ENCODE data around the gene RBBP9.

The RBBP9 gene

GRCh38 chr20:18496740-18497592, at the start of gene RBBP9:
RBBP9 (minus strand) TSS chr20:18497225; CDS start chr20:18497167, 58 bp downstream.
- H3K27ac ChIP-seq (ENCODE audit: low read length): peak within 1 kb of the TSS; percentile 26
- H3K9me3 ChIP-seq (ENCODE audit: control insufficient read depth in 2 of 2, low read length in 2 of 2): no peaks in the 10 kb centered on the region
- H3K27me3 ChIP-seq (ENCODE audit: control insufficient read depth in 1 of 2, insufficient read depth in 2 of 2, low read length in 2 of 2): no peaks in the 10 kb centered on the region
- H3K4me3 ChIP-seq (ENCODE audit: low read length in 2 of 2): peak within 1 kb of the TSS; percentile 80 to 96
- H3K36me3 ChIP-seq (ENCODE audit: control insufficient read depth in 2 of 2, insufficient read depth in 2 of 2, low read length in 2 of 2): peaks cover 5 to 13% of the 10 kb centered on the region in 2 donors
- H3K9ac ChIP-seq (ENCODE audit: low read length in 2 of 2): peak within 1 kb of the TSS; percentile 67 to 84
- peaks cover 11% of the 10 kb centered on the region for H3K4me1 ChIP-seq (ENCODE audit: control insufficient read depth, insufficient read depth, low read length)

- Histone ChIP-seq H3K4me1 (ENCODE audit: control insufficient read depth, insufficient read depth, low read length) (no peaks in the 10 kb centered on the region), H3K36me3 (ENCODE audit: control insufficient read depth in 2 of 2, insufficient read depth in 2 of 2, low read length in 2 of 2) (peaks cover 31 to 32% of the 10 kb centered on the region in 2 donors), H3K9ac (ENCODE audit: low read length in 2 of 2) (no peak overlapping the region), H3K9me3 (ENCODE audit: control insufficient read depth in 2 of 2, low read length in 2 of 2) (no peaks in the 10 kb centered on the region), H3K27ac (ENCODE audit: low read length) (no peak overlapping the region), H3K4me3 (ENCODE audit: low read length in 2 of 2) (no peak overlapping the region), H3K27me3 (ENCODE audit: control insufficient read depth in 1 of 2, insufficient read depth in 2 of 2, low read length in 2 of 2) (no peaks in the 10 kb centered on the region)
These were observed 48.5 kb upstream of the RBBP9 start for GRCh38 chr20:18545566-18545965.

- H3K27ac ChIP-seq (ENCODE audit: low read length): no peak overlapping the region
These were observed 46.9 kb upstream of the RBBP9 start for GRCh38 chr20:18543932-18544331.

GRCh38 chr20:18543216-18543615, 46.2 kb upstream of the RBBP9 start:
- peaks cover 30 to 33% of the 10 kb centered on the region in 2 donors for H3K36me3 ChIP-seq (ENCODE audit: control insufficient read depth in 2 of 2, insufficient read depth in 2 of 2, low read length in 2 of 2)
- H3K27ac ChIP-seq (ENCODE audit: low read length): no peak overlapping the region
- no peaks in the 10 kb centered on the region for H3K27me3 ChIP-seq (ENCODE audit: control insufficient read depth in 1 of 2, insufficient read depth in 2 of 2, low read length in 2 of 2)
- no peak overlapping the region for H3K4me3 ChIP-seq (ENCODE audit: low read length in 2 of 2)
- no peak overlapping the region for H3K9ac ChIP-seq (ENCODE audit: low read length in 2 of 2)
- no peaks in the 10 kb centered on the region for H3K4me1 ChIP-seq (ENCODE audit: control insufficient read depth, insufficient read depth, low read length)
- no peaks in the 10 kb centered on the region for H3K9me3 ChIP-seq (ENCODE audit: control insufficient read depth in 2 of 2, low read length in 2 of 2)

More at GRCh38 chr20:18543932-18544331, 46.9 kb upstream of the RBBP9 start:
- peaks cover 32 to 36% of the 10 kb centered on the region in 2 donors for H3K36me3 ChIP-seq (ENCODE audit: control insufficient read depth in 2 of 2, insufficient read depth in 2 of 2, low read length in 2 of 2)
- no peak overlapping the region for H3K9ac ChIP-seq (ENCODE audit: low read length in 2 of 2)
- no peak overlapping the region for H3K4me3 ChIP-seq (ENCODE audit: low read length in 2 of 2)
- H3K27me3 ChIP-seq (ENCODE audit: control insufficient read depth in 1 of 2, insufficient read depth in 2 of 2, low read length in 2 of 2): no peaks in the 10 kb centered on the region
- H3K9me3 ChIP-seq (ENCODE audit: control insufficient read depth in 2 of 2, low read length in 2 of 2): no peaks in the 10 kb centered on the region
- no peaks in the 10 kb centered on the region for H3K4me1 ChIP-seq (ENCODE audit: control insufficient read depth, insufficient read depth, low read length)

- Histone ChIP-seq H3K4me3 (ENCODE audit: low read length in 2 of 2) (no peak overlapping the region), H3K9ac (ENCODE audit: low read length in 2 of 2) (no peak overlapping the region), H3K36me3 (ENCODE audit: control insufficient read depth in 2 of 2, insufficient read depth in 2 of 2, low read length in 2 of 2) (peaks cover 27 to 29% of the 10 kb centered on the region in 2 donors), H3K27ac (ENCODE audit: low read length) (no peak overlapping the region), H3K27me3 (ENCODE audit: control insufficient read depth in 1 of 2, insufficient read depth in 2 of 2, low read length in 2 of 2) (no peaks in the 10 kb centered on the region), H3K4me1 (ENCODE audit: control insufficient read depth, insufficient read depth, low read length) (no peaks in the 10 kb centered on the region), H3K9me3 (ENCODE audit: control insufficient read depth in 2 of 2, low read length in 2 of 2) (no peaks in the 10 kb centered on the region)
These were observed 44.7 kb upstream of the RBBP9 start for GRCh38 chr20:18541741-18542140.

GRCh38 chr20:18537651-18538050, 40.6 kb upstream of the RBBP9 start:
- Histone ChIP-seq H3K9ac (ENCODE audit: low read length in 2 of 2) (no peak overlapping the region), H3K27me3 (ENCODE audit: control insufficient read depth in 1 of 2, insufficient read depth in 2 of 2, low read length in 2 of 2) (no peaks in the 10 kb centered on the region), H3K36me3 (ENCODE audit: control insufficient read depth in 2 of 2, insufficient read depth in 2 of 2, low read length in 2 of 2) (peaks cover 24 to 29% of the 10 kb centered on the region in 2 donors), H3K27ac (ENCODE audit: low read length) (no peak overlapping the region), H3K4me1 (ENCODE audit: control insufficient read depth, insufficient read depth, low read length) (no peaks in the 10 kb centered on the region), H3K9me3 (ENCODE audit: control insufficient read depth in 2 of 2, low read length in 2 of 2) (no peaks in the 10 kb centered on the region), H3K4me3 (ENCODE audit: low read length in 2 of 2) (no peak overlapping the region)

GRCh38 chr20:18533978-18534644, 37.1 kb upstream of the RBBP9 start:
- Histone ChIP-seq H3K4me1 (ENCODE audit: control insufficient read depth, insufficient read depth, low read length) (no peaks in the 10 kb centered on the region), H3K9me3 (ENCODE audit: control insufficient read depth in 2 of 2, low read length in 2 of 2) (no peaks in the 10 kb centered on the region), H3K36me3 (ENCODE audit: control insufficient read depth in 2 of 2, insufficient read depth in 2 of 2, low read length in 2 of 2) (peaks cover 40 to 43% of the 10 kb centered on the region in 2 donors)

GRCh38 chr20:18533491-18533890, 36.5 kb upstream of the RBBP9 start:
- peaks cover 46 to 47% of the 10 kb centered on the region in 2 donors for H3K36me3 ChIP-seq (ENCODE audit: control insufficient read depth in 2 of 2, insufficient read depth in 2 of 2, low read length in 2 of 2)
- no peaks in the 10 kb centered on the region for H3K27me3 ChIP-seq (ENCODE audit: control insufficient read depth in 1 of 2, insufficient read depth in 2 of 2, low read length in 2 of 2)
- H3K27ac ChIP-seq (ENCODE audit: low read length): no peak overlapping the region
- no peak overlapping the region for H3K9ac ChIP-seq (ENCODE audit: low read length in 2 of 2)
- H3K9me3 ChIP-seq (ENCODE audit: control insufficient read depth in 2 of 2, low read length in 2 of 2): no peaks in the 10 kb centered on the region
- H3K4me1 ChIP-seq (ENCODE audit: control insufficient read depth, insufficient read depth, low read length): no peaks in the 10 kb centered on the region
- H3K4me3 ChIP-seq (ENCODE audit: low read length in 2 of 2): no peak overlapping the region

More at GRCh38 chr20:18533978-18534644, 37.1 kb upstream of the RBBP9 start:
- no peak overlapping the region for H3K27ac ChIP-seq (ENCODE audit: low read length)
- H3K4me3 ChIP-seq (ENCODE audit: low read length in 2 of 2): no peak overlapping the region
- no peaks in the 10 kb centered on the region for H3K27me3 ChIP-seq (ENCODE audit: control insufficient read depth in 1 of 2, insufficient read depth in 2 of 2, low read length in 2 of 2)
- H3K9ac ChIP-seq (ENCODE audit: low read length in 2 of 2): no peak overlapping the region

GRCh38 chr20:18532626-18533025, 35.6 kb upstream of the RBBP9 start:
- Histone ChIP-seq H3K36me3 (ENCODE audit: control insufficient read depth in 2 of 2, insufficient read depth in 2 of 2, low read length in 2 of 2) (peaks cover 52 to 55% of the 10 kb centered on the region in 2 donors), H3K4me1 (ENCODE audit: control insufficient read depth, insufficient read depth, low read length) (no peaks in the 10 kb centered on the region), H3K27me3 (ENCODE audit: control insufficient read depth in 1 of 2, insufficient read depth in 2 of 2, low read length in 2 of 2) (no peaks in the 10 kb centered on the region), H3K4me3 (ENCODE audit: low read length in 2 of 2) (no peak overlapping the region), H3K9me3 (ENCODE audit: control insufficient read depth in 2 of 2, low read length in 2 of 2) (no peaks in the 10 kb centered on the region), H3K27ac (ENCODE audit: low read length) (no peak overlapping the region), H3K9ac (ENCODE audit: low read length in 2 of 2) (no peak overlapping the region)

- peaks cover 68 to 70% of the 10 kb centered on the region in 2 donors for H3K36me3 ChIP-seq (ENCODE audit: control insufficient read depth in 2 of 2, insufficient read depth in 2 of 2, low read length in 2 of 2)
- no peak overlapping the region for H3K4me3 ChIP-seq (ENCODE audit: low read length in 2 of 2)
- no peaks in the 10 kb centered on the region for H3K27me3 ChIP-seq (ENCODE audit: control insufficient read depth in 1 of 2, insufficient read depth in 2 of 2, low read length in 2 of 2)
- H3K9me3 ChIP-seq (ENCODE audit: control insufficient read depth in 2 of 2, low read length in 2 of 2): no peaks in the 10 kb centered on the region
- no peak overlapping the region for H3K9ac ChIP-seq (ENCODE audit: low read length in 2 of 2)
- H3K27ac ChIP-seq (ENCODE audit: low read length): no peak overlapping the region
- H3K4me1 ChIP-seq (ENCODE audit: control insufficient read depth, insufficient read depth, low read length): no peaks in the 10 kb centered on the region
These were observed 32.0 kb upstream of the RBBP9 start for GRCh38 chr20:18529041-18529440.
